GM19240 (cell line): ENCODE results near the gene COX15.
"Not testable (repeated sequence)": the region's sequence is repeated elsewhere in the genome, so short reads cannot be mapped to it uniquely, and the experiment has no call there.

Source experiments
- DNase-seq: peaks from one replicate; pipeline ENCODE4 v3.0.0; 2011; ENCODE audit warnings: low spot score; ENCODE audit not compliant: insufficient read length

Gene COX15

DNA sequence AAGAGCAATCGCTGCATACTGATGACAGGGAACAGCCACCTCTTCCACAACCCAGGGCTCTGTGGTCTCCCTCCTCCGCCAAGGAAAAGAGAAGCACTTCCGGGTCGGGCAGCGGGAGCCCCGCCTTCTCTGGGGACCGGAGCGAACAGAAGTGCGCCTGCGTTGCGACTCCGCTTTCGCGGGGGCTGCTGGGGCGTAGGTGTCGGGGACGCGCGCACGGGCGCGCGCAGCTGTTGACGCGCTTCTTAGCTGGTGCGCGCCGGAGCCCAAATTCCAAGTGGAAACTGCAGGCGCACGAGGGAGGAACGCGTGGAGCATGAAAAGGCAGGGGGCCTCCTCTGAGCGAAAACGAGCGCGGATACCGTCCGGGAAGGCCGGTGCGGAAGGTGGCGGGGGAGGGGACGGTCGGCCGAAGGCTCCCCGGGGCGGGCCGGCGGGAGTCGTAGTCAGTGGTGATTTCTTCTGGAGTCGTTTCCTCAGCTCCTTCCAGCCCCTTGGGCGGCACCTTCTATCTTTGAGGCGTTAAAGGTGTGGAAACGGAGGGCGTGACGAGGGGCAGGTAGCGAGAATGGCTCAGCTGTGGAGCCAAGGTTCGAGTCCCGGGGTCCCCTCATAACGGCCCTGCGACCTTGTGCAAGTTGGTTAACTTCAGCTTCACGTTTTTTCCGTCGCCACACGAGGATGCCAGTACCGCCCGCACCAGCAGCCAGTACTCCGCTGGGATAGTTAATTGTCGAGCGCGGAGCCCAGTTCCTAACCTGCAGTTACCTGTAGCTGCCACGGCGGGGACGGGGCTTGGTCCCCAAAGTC, at the start of gene COX15, which contains the start of gene CUTC:
Gene COX15 (minus strand): TSS at position 95 of the 810 bp plus-strand sequence. CDS start 78 bp downstream, at position 17.
Gene CUTC (plus strand): TSS at position 202 of the 810 bp plus-strand sequence. CDS start 115 bp downstream, at position 317.
- DNase-seq, result peak; percentile 90

- no peak for DNase-seq
These were observed 47.4 kb upstream of the COX15 start for GRCh38 chr10:99779335-99779734.

- no peak for DNase-seq
These were observed 46.2 kb upstream of the COX15 start for GRCh38 chr10:99777918-99778714.

GRCh38 chr10:99775850-99776249, 43.9 kb upstream of the COX15 start:
- no peak for DNase-seq

- DNase-seq, result no peak
These were observed 38.6 kb upstream of the COX15 start for GRCh38 chr10:99770408-99771045.

GRCh38 chr10:99769706-99770105, 37.8 kb upstream of the COX15 start:
- DNase-seq, result no peak

- no peak for DNase-seq
These were observed 36.6 kb upstream of the COX15 start for GRCh38 chr10:99768556-99768955.

DNA sequence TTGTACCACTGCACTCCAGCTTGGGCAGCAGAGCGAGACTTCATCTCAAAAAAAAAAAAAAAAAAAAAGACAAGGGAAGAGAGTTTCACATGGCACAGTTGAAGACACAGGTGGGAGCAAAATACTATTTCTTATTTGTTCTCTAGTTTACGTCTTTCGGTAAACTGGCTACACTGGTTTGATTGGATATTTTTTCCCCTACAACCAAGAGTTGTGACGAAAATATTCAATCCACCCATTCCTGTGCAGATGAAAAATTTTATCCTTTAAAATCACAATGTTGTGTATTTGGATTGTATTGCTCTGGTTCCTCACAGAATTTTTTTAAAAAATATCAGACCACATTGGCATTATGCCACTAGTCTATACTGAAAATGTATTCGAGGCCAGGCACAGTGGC, 36.0 kb upstream of the COX15 start:
- DNase-seq, result no peak

DNA sequence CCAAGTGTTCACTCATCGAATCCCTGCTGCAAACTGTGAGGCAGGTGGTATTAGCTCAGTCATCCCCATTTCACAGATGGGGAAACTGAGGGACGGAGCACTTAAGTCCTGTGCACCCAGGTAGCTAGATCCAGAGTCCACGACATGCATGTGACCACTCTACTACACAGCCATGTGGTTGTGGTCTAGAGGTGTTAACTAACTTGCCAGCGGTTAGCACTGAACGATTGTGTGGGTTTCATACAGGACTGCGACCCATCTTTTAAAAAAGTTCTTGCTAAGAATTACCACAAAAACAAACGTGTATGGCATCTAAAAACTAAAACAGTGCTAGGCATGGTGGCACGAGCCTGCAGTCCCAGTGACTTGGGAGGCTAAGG, 34.4 kb upstream of the COX15 start:
- DNase-seq, result no peak

DNA sequence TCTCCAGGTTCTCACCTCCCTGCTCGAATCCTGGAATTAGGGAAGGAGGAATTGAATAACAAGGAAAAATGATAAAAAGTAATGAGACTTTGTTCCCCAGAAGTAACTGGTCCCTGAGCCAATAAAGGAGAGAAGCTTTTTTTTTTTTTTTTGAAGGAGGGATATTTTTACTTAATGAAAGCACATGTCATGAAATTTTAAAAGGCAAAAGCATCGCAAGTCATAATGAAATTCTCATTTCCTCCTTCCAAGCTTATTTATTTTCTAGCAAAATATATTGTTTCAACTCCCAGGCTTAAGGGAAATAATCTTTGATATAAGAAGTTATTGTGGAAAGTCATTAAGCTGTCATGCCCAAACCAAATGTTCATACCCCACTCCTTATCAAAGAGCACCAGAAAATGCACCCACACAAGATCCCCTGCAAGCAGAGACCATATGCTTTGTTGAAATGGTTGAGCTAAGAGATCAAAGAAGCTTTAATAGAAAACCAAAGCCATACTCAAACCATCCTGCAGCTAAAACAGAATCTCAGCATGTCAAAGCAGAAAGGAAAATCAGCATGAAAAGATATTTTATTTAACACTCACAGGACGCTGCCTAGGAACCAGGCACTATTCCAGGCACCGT, 33.9 kb upstream of the COX15 start:
- no peak for DNase-seq

DNA sequence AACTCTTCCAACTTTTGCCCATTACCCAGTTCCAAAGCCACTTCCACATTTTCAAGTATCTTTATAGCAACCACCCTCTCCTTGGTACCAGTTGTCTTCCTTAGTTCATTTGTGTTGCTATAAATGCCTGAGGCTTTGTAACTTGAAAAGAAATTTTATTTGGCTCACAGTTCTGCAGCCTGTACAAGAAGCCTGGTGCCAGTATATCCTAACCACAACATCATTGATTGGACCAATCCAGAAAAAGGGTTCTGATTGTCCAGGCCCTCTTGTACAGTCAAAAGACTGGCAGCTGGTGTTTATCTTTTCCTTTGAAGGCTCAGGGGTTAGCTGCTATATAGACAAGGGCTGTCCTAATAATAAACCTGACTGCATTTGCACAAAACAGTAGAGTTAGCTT, 29.4 kb upstream of the COX15 start:
- DNase-seq, result no peak

DNA sequence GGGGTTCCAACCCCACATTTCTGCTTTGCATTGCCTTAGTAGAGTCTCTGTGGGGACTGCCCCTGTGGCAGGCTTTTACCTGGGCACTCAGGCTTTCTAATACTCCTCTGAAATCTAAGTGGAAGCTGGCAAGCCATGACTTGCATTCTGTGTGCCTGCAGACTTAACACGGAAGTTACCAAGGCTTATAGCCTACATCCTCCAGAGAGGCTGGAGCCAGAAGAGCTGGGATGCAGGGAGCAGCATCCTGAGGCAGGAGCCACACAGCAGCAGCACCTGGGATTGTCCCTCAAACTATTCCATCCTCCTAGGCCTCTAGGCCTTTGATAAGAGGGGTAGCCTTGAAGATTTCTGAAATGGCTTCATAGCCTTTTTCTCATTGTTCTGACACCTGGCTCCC, 28.4 kb upstream of the COX15 start:
- no peak for DNase-seq

DNA sequence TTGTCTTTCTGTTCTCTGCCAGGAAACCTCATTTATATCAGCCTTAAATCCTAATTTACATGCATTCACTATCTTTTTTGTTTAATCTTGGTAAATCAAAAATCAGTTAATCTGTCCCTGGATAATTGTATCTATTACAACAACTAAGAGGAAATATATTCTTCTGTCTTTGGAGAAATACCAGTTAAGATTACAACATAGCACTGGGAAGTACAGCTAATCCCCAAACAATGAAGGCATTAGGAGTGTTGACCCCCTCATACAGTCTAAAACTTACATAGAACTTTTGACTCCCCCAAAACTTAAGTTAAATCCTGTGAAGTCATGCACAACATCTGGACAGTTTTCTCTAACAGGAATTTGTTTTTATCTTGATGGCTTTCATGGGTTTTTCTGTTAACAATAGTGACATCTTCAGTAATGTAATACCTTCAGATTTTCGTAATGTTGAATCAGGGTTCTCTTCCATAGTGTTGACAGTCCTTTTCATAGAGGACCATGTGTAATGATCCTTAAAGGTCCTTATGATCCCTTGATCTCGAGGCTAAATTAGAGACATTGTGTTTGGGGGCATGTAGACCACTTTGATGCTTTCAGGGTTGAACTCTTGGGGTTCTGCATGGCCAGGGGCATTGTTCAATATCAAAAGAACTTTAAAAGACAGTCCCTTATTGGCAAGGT, 26.4 kb upstream of the COX15 start:
- no peak for DNase-seq

- DNase-seq, result no peak
These were observed 24.2 kb upstream of the COX15 start for GRCh38 chr10:99756159-99756558.

DNA sequence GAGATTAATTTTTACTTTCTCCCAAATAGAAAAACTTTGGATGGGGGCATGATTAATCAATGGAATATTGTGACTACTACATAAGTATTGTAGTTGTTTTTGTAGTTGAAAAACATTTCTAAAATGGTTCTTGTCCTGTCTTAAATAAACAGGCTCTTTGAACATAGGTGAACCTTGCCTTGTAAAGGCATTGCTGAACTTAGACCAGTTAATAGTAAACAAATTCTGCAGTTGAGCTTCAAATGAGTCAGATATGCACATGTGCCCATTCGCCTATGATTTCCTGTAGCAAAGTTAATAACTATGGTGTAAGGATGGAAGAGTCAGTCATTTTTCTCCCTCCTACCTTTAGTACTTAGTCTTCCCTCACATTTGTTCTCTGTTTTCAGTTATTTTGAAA, 22.7 kb upstream of the COX15 start:
- no peak for DNase-seq

DNA sequence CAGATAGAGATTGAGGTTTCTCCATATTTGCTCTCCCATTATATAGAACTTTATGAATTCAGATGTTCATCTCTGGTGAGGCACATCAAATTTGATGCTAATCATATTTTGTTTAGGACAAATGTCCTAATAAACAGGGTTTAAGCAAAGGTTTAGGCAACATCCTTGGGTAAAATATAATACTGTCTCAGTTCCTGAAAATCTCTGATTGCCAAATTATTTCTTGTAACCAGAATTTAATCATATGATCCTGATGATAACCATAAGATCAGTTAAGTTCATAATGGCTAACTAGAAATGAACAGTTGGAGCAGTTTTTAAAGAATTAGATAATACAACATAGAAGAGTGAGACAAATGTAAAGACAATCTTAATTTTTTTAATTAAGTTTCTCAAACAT, 18.7 kb upstream of the COX15 start:
- DNase-seq, result no peak

DNA sequence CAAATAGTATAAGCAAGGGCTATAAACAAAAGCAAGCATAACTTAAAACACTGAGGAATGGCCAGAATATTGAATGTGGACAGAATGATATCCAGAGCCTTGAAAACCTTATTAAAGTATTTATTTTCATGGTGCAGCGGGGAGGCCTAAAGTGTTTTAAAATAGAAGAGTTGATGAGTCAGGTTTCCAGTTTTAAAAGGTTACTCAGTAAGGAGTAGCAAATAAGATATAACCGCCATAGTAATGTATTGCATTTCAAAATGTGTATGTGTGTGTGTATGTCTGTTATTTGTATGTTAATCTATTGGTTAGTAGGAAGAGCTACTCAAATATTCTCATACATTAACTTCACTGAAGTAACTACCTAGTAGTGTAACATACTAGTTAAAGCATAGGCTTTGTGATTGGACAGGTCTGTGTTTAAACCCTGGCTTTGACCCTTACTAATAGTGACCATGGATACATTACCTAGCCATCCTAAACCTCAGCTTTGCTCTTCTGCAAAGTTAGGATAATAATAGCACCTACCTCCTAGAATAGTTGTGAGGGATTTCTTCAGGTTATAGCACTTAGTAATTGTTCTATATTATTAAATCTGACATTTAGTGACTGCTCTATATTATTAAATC, 17.0 kb upstream of the COX15 start:
- DNase-seq, result no peak

DNA sequence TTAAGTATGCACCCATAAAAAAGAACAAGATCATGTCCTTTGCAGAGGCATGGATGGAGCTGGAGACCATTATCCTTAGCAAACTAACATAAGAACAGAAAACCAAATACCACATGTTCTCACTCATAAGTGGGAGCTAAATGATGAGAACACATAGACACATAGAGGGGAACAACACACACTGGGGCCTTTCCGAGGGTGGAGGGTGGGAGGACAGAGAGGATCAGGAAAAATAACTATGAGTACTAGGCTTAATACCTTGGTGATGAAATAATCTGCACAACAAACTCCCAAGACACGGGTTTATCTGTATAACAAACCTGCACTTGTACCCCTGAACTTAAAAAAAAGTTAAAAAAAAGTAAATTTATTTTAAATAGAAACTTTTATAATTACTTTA, 14.2 kb upstream of the COX15 start:
- not testable (repeated sequence) for DNase-seq

- DNase-seq, result no peak
These were observed 11.9 kb upstream of the COX15 start for GRCh38 chr10:99743841-99744240.

GRCh38 chr10:99742701-99743100, 10.8 kb upstream of the COX15 start:
- no peak for DNase-seq

- no peak for DNase-seq
These were observed 10.3 kb upstream of the COX15 start for GRCh38 chr10:99742254-99742653.
